Measurements from ENCODE around the gene DCTN4.

Gene DCTN4

GRCh38 chr5:150670275-150670947, 88.4 kb downstream of the DCTN4 start:
- DNase-seq (ENCODE audit: low read depth) = no peak

DNA sequence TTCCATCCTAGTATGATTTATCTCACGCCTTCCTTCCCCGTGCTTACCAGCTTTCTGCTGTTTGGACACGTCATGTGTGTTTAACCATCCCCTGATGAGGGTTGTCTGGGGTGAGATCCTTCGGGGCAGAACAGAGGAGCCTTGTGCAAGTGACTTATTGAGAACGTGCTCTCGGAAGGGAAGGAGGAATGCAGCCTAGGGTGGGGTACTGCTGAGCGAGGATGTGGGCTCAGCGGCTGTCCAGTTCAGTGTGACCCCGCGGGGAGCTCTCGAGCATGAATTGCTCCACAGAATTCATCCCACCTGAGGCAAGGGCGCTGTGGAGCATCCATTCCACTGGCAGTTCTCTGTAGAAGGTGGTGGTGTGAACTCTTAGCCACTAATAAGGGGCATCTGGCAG, 93.8 kb downstream of the DCTN4 start:
- DNase-seq (ENCODE audit: low read depth) = no peak

GRCh38 chr5:150663936-150664335, 94.9 kb downstream of the DCTN4 start:
- DNase-seq (ENCODE audit: low read depth) = no peak

- no peak for DNase-seq (ENCODE audit: low read depth)
These were observed 95.9 kb downstream of the DCTN4 start for GRCh38 chr5:150662731-150663516.

GRCh38 chr5:150661821-150662596, 96.8 kb downstream of the DCTN4 start:
- no peak for DNase-seq (ENCODE audit: low read depth)

DNA sequence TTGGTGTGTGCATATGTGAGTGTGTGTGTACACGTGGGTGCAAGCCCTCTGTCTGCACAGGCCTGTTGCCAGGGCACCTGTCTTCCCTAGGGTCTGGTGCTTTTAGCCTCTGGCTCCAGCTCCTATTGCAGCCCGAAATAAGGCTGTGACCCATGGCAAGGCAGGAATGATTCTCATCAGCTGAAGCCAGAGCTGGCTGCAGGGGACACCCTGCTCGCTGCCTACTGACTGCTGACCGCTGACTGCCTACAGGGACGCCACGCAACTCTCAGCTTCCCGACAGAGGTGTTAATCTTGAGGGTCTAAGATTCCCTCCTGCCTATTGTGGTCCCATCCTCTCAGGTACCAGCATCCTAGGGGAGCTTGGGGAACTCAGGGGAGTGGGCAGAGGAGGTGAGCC, 97.7 kb downstream of the DCTN4 start, which contains the start of gene MYOZ3:
MYOZ3 (plus strand) TSS at position 166 of the 400 bp plus-strand sequence. CDS start 1,691 bp downstream, outside the sequence.
- no peak for DNase-seq (ENCODE audit: low read depth)

GRCh38 chr5:150660108-150660831, 98.5 kb downstream of the DCTN4 start:
- no peak for DNase-seq (ENCODE audit: low read depth)

GRCh38 chr5:150659360-150660107, 99.3 kb downstream of the DCTN4 start:
- no peak for DNase-seq (ENCODE audit: low read depth)

DNA sequence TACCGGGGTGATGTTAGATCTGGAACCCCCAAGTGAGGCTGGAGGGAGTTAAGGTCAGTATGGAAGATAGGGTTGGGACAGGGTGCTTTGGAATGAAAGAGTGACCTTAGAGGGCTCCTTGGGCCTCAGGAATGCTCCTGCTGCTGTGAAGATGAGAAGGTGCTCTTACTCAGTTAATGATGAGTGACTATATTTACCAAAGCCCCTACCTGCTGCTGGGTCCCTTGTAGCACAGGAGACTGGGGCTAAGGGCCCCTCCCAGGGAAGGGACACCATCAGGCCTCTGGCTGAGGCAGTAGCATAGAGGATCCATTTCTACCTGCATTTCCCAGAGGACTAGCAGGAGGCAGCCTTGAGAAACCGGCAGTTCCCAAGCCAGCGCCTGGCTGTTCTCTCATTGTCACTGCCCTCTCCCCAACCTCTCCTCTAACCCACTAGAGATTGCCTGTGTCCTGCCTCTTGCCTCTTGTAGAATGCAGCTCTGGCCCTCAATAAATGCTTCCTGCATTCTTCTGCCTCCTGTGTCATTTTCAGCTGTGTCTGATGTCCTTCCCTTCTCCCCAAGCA, 100.0 kb downstream of the DCTN4 start:
- DNase-seq (ENCODE audit: low read depth) = no peak

Data from fibroblast of the conjunctiva (primary cell).